H1 (cell line): ENCODE measurements around the gene TRMT6. TPM values are rescaled to one million over a fixed set of nuclear protein-coding genes. Genes with fewer than 3 reads are reported as not detected.

Source experiments
- CTCF ChIA-PET: fragments of 300-600 bp; sonication (Branson Sonifier 250); formaldehyde crosslinking; loops from one replicate; lab custom pipeline; 2021; ENCODE audit not compliant: partially characterized antibody; lab: Charles Lee
- POLR2A ChIA-PET: fragments of 300-600 bp; sonication (Branson Sonifier 250); formaldehyde crosslinking; loops from one replicate; lab custom pipeline; 2021; ENCODE audit warnings: inconsistent platforms; ENCODE audit not compliant: partially characterized antibody; lab: Charles Lee
- DNase-seq, 2 experiments: peaks; one replicate each; pipeline versions ENCODE4 v3.0.0 to v3.0.0-alpha.2; 2010 to 2022; ENCODE audit warnings: low spot score in 2 of 2, low read depth in 1 of 2, mixed read lengths in 1 of 2
- FAIRE-seq: peaks from 2 replicates; lab custom pipeline; 2011; peaks lifted over from hg19 to GRCh38; lab: Jason Lieb, UNC
- H2AFZ ChIP-seq: 2 replicates; pipeline ENCODE4 v1.8.1; 2012; ENCODE audit warnings: low read length, inconsistent platforms
- H2AK5ac ChIP-seq: 2 replicates; pipeline ENCODE4 v1.6.1; 2013; ENCODE audit warnings: low read depth, low read length
- H2BK120ac ChIP-seq: replicated peaks from 2 replicates; pipeline ENCODE3; 2013; ENCODE audit warnings: low read depth, low read length, inconsistent platforms
- H2BK12ac ChIP-seq: 2 replicates; pipeline ENCODE4 v1.6.1; 2013; ENCODE audit warnings: low read depth, low read length
- H2BK15ac ChIP-seq: 2 replicates; pipeline ENCODE4 v1.6.1; 2013; ENCODE audit warnings: low read length
- H2BK20ac ChIP-seq: 2 replicates; pipeline ENCODE4 v1.6.1; 2013; ENCODE audit warnings: low read length
- H2BK5ac ChIP-seq: 2 replicates; pipeline ENCODE4 v1.6.1; 2013; ENCODE audit warnings: low read depth, low read length
- H3K14ac ChIP-seq: 2 replicates; pipeline ENCODE4 v1.6.1; 2013; ENCODE audit warnings: inconsistent platforms; ENCODE audit not compliant: insufficient read length
- H3K18ac ChIP-seq: 2 replicates; pipeline ENCODE4 v1.6.1; 2013; ENCODE audit warnings: low read length; ENCODE audit errors: extremely low read depth
- H3K23ac ChIP-seq: 2 replicates; pipeline ENCODE4 v1.6.1; 2013; ENCODE audit warnings: inconsistent platforms; ENCODE audit not compliant: insufficient read length
- H3K23me2 ChIP-seq: 2 replicates; pipeline ENCODE4 v1.6.1; 2013; ENCODE audit warnings: low read depth, low read length
- H3K27ac ChIP-seq: 2 replicates; pipeline ENCODE4 v1.6.1; 2011; ENCODE audit warnings: low read depth, low read length, inconsistent platforms
- H3K27me3 ChIP-seq, 4 experiments: replicated peaks in 1 of 4; 1 replicate in 1 of 4; 2 replicates in 3 of 4; pipeline versions ENCODE4 v1.6.1 to v1.8.1; 2011 to 2013; ENCODE audit warnings: low read length in 3 of 4, mild to moderate bottlenecking in 3 of 4, inconsistent platforms in 2 of 4, mixed read lengths in 2 of 4, moderate library complexity in 1 of 4; ENCODE audit not compliant: control insufficient read depth in 3 of 4, insufficient read depth in 3 of 4; ENCODE audit errors: extremely low read depth in 1 of 4
- H3K36me3 ChIP-seq, 4 experiments: 2 replicates each; pipeline versions ENCODE4 v1.6.1 to v1.8.1; 2011 to 2013; ENCODE audit warnings: mild to moderate bottlenecking in 4 of 4, low read length in 3 of 4, moderate library complexity in 2 of 4, control low read depth in 1 of 4, inconsistent platforms in 1 of 4; ENCODE audit not compliant: insufficient read depth in 4 of 4, control insufficient read depth in 2 of 4
- H3K4ac ChIP-seq: replicated peaks from 2 replicates; pipeline ENCODE3; 2013; ENCODE audit warnings: low read length, low read depth, mixed read lengths, inconsistent platforms; ENCODE audit not compliant: insufficient read length
- H3K4me1 ChIP-seq, 4 experiments: replicated peaks in 1 of 4; 1 replicate in 1 of 4; 2 replicates in 3 of 4; pipeline versions ENCODE4 v1.6.1 to v1.8.1; 2011 to 2013; ENCODE audit warnings: low read length in 3 of 4, inconsistent platforms in 2 of 4, mixed read lengths in 1 of 4; ENCODE audit not compliant: insufficient read depth in 4 of 4, control insufficient read depth in 3 of 4
- H3K4me2 ChIP-seq, 2 experiments: 2 replicates each; pipeline versions ENCODE4 v1.6.1 to v1.8.1; 2011 to 2013; ENCODE audit warnings: low read depth in 2 of 2, low read length in 2 of 2, control low read depth in 1 of 2, inconsistent platforms in 1 of 2, mild to moderate bottlenecking in 1 of 2; ENCODE audit not compliant: insufficient read depth in 1 of 2
- H3K4me3 ChIP-seq, 4 experiments: fragments of 200-600, 300-600 bp in 1 of 4; sonication (generic), shearing (Covaris generic), sonication (Bioruptor Twin) in 1 of 4; 2 replicates each; pipeline versions ENCODE4 v1.5.1 to v1.8.1; 2011 to 2016; ENCODE audit warnings: low read length in 4 of 4, low read depth in 3 of 4, control low read depth in 2 of 4, inconsistent platforms in 2 of 4, mild to moderate bottlenecking in 2 of 4, mixed read lengths in 1 of 4, moderate library complexity in 1 of 4; ENCODE audit not compliant: insufficient read depth in 2 of 4; ENCODE audit errors: extremely low read depth in 1 of 4
- H3K56ac ChIP-seq: replicated peaks from 2 replicates; pipeline ENCODE3; 2013; ENCODE audit warnings: low read depth, mild to moderate bottlenecking, mixed read lengths, low read length, inconsistent platforms; ENCODE audit not compliant: insufficient read length
- H3K79me1 ChIP-seq: 2 replicates; pipeline ENCODE4 v1.6.1; 2013; ENCODE audit warnings: low read depth, low read length, control low read depth
- H3K79me2 ChIP-seq, 2 experiments: 2 replicates each; pipeline versions ENCODE4 v1.6.1 to v1.8.1; 2012 to 2013; ENCODE audit warnings: low read length in 2 of 2, mild to moderate bottlenecking in 2 of 2, inconsistent platforms in 1 of 2; ENCODE audit not compliant: insufficient read depth in 2 of 2, control insufficient read depth in 1 of 2
- H3K9ac ChIP-seq, 4 experiments: replicated peaks in 1 of 4; 1 replicate in 1 of 4; 2 replicates in 3 of 4; pipeline versions ENCODE4 v1.6.1 to v1.8.1; 2011 to 2013; ENCODE audit warnings: low read depth in 3 of 4, low read length in 3 of 4, control low read depth in 2 of 4, mild to moderate bottlenecking in 2 of 4, moderate library complexity in 2 of 4, inconsistent platforms in 1 of 4; ENCODE audit errors: extremely low read depth in 1 of 4
- H3K9me3 ChIP-seq, 2 experiments: 2 replicates each; pipeline versions ENCODE4 v1.6.1 to v1.8.1; 2012 to 2013; ENCODE audit warnings: mild to moderate bottlenecking in 2 of 2, moderate library complexity in 2 of 2, control low read depth in 1 of 2, inconsistent platforms in 1 of 2, low read depth in 1 of 2, low read length in 1 of 2, mixed read lengths in 1 of 2; ENCODE audit not compliant: insufficient read depth in 2 of 2
- H4K20me1 ChIP-seq, 2 experiments: replicated peaks in 1 of 2; 2 replicates each; pipeline versions ENCODE3 to v1.8.1; 2011 to 2013; ENCODE audit warnings: inconsistent platforms in 2 of 2, low read length in 2 of 2, mild to moderate bottlenecking in 1 of 2; ENCODE audit not compliant: insufficient read depth in 2 of 2, control insufficient read depth in 1 of 2
- H4K5ac ChIP-seq: 2 replicates; pipeline ENCODE4 v1.6.1; 2013; ENCODE audit warnings: low read length, low read depth, mixed read lengths, inconsistent platforms; ENCODE audit not compliant: insufficient read length
- H4K8ac ChIP-seq: 2 replicates; pipeline ENCODE4 v1.8.0; 2013; ENCODE audit warnings: mild to moderate bottlenecking, moderate library complexity, low read length, inconsistent platforms; ENCODE audit not compliant: insufficient read depth; ENCODE audit errors: extremely low read depth
- H4K91ac ChIP-seq: replicated peaks from 2 replicates; pipeline ENCODE3; 2013; ENCODE audit warnings: low read length, mixed read lengths, inconsistent platforms; ENCODE audit not compliant: insufficient read length
- BRCA1 ChIP-seq: IDR thresholded peaks from 2 replicates; pipeline ENCODE4 v1.6.1; 2012; ENCODE audit warnings: low read depth, low read length, improper control_type of control experiment
- CBX5 ChIP-seq: fragments of 300-800, 300-1000 bp; sonication (generic); IDR thresholded peaks from 2 replicates; pipeline ENCODE4 v1.7.1; 2016; ENCODE audit warnings: antibody characterized with exemption, low read length, low read depth
- CHD1 ChIP-seq: IDR thresholded peaks from 2 replicates; pipeline ENCODE4 v1.6.1; 2012; ENCODE audit warnings: low read depth, low read length, improper control_type of control experiment
- CREB1 ChIP-seq: IDR thresholded peaks from 2 replicates; pipeline ENCODE4 v1.6.1; 2012; ENCODE audit warnings: inconsistent platforms
- EP300 ChIP-seq, 2 experiments: IDR thresholded peaks; 1 replicate in 1 of 2; 2 replicates in 1 of 2; pipeline ENCODE4 v1.6.1; 2011 to 2012; ENCODE audit warnings: low read depth in 2 of 2, low read length in 2 of 2, mild to moderate bottlenecking in 2 of 2, borderline replicate concordance in 1 of 2, inconsistent platforms in 1 of 2, moderate library complexity in 1 of 2
- GABPA ChIP-seq: IDR thresholded peaks from 2 replicates; pipeline ENCODE4 v1.6.1; 2011; ENCODE audit warnings: mild to moderate bottlenecking, low read length, moderate library complexity, borderline replicate concordance; ENCODE audit not compliant: insufficient read depth
- GTF2F1 ChIP-seq: IDR thresholded peaks from 2 replicates; pipeline ENCODE4 v1.6.1; 2012; ENCODE audit warnings: low read depth, low read length, improper control_type of control experiment, borderline replicate concordance
- RFX5 ChIP-seq: IDR thresholded peaks from 2 replicates; pipeline ENCODE4 v1.6.1; 2011; ENCODE audit warnings: low read depth, low read length, improper control_type of control experiment, borderline replicate concordance
- SAP30 ChIP-seq: fragments of 300-600 bp; sonication (generic); IDR thresholded peaks from 2 replicates; pipeline ENCODE4 v1.7.1; 2012; ENCODE audit warnings: low read length, moderate library complexity, mild to moderate bottlenecking, inconsistent platforms; ENCODE audit not compliant: insufficient read depth, insufficient replicate concordance
- SIRT6 ChIP-seq: IDR thresholded peaks from one replicate; pipeline ENCODE4 v1.7.1; 2012; ENCODE audit warnings: low read length, inconsistent platforms
- TAF7 ChIP-seq: optimal IDR thresholded peaks from 2 replicates; pipeline ENCODE3; 2011; ENCODE audit warnings: low read depth, mild to moderate bottlenecking, inconsistent platforms, low read length, moderate library complexity, borderline replicate concordance
- TEAD4 ChIP-seq: IDR thresholded peaks from 2 replicates; pipeline ENCODE4 v1.6.1; 2012; ENCODE audit warnings: low read depth, low read length, inconsistent platforms, mixed read lengths
- WGBS, 2 experiments: shearing (Covaris generic) in 1 of 2; methylation state at CpG; one replicate each; pipeline versions ENCODE4 v1.1.6 to v1.1.7; 2013 to 2015; ENCODE audit warnings: low lambda C conversion rate in 2 of 2, mixed read lengths in 2 of 2, inconsistent platforms in 1 of 2, low coverage in 1 of 2, missing lambda C conversion rate in 1 of 2; ENCODE audit not compliant: insufficient replicate concordance in 2 of 2, insufficient coverage in 1 of 2, insufficient read length in 1 of 2; ENCODE audit errors: extremely low coverage in 1 of 2, missing lambda C conversion rate in 1 of 2; 5-methylcytosine and 5-hydroxymethylcytosine counted together
- polyA plus RNA-seq, 7 experiments: library from polyadenylated mRNA; depleted of rRNA in 3 of 7; stranded (reverse) in 5 of 7; unstranded in 2 of 7; fragments of >200 nt in 5 of 7; fragments of 200-250 nt in 2 of 7; gene quantifications; 1 replicate in 5 of 7; 2 replicates in 1 of 7; 4 replicates in 1 of 7; pipeline versions ENCODE4 v1.2.1 to v1.2.3, GENCODE V29; 2011 to 2013; ENCODE audit warnings: missing spikeins in 2 of 7, mixed read lengths in 2 of 7
- total RNA-seq: library from RNA; stranded (reverse); fragmentation: NEBNext Ultra II Directional; extraction: Animal tissue kit (Norgen Biotek cat#: 25700); gene quantifications from 2 replicates; pipeline ENCODE4 v1.2.1, GENCODE V29; 2021
- TF ChIP-seq, protein P1 (sequence below): IDR thresholded peaks from 2 replicates; pipeline ENCODE4 v1.6.1; 2012; ENCODE audit warnings: low read length, inconsistent platforms

Gene TRMT6
- total and polyA plus RNA-seq, 2 of the 8 experiments (the other 6 are each of a cell fraction or from before 2014, with no cell fraction given): 6.9 to 23.3 TPM

DNA sequence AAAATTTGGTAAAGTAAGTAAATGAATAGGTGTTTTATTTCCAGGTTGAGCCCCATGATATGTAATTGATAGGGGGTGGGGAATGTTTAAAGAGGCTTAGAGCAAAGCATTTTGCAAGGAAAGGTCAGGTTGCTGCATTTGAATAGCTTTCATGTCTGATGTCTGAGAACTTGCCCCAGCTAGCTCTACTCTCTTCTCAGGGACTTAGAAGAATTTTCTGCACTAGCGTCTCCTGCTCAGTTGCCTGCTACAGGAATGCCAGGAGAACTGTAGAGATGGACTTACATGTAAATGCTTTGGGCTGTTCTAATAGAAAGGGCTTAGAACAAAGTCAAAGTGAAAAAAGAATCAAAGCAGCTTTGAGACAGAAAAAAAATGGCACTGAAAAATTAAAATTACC lies 35.5 kb downstream of the TRMT6 start:
- no peak overlapping the region for H3K27ac ChIP-seq
- no peaks in the 10 kb centered on the region for H4K20me1 ChIP-seq
- H3K4ac ChIP-seq: no peak overlapping the region
- no peak overlapping the region for H3K9ac ChIP-seq
- H3K18ac ChIP-seq: no peak overlapping the region
- peaks cover 5% of the 10 kb centered on the region; the same call in 1 of the 2 replicates for H3K23me2 ChIP-seq
- H3K4me2 ChIP-seq: no peak overlapping the region
- no peaks in the 10 kb centered on the region for H3K79me2 ChIP-seq
- no peak overlapping the region for H2BK15ac ChIP-seq
- no peak overlapping the region for H2AFZ ChIP-seq
- no peaks in the 10 kb centered on the region for H3K9me3 ChIP-seq
- ChIA-PET POLR2A (interaction anchor here (0.6 kb wide), 2 partner anchors 72 to 222 kb away, joined by 3 to 4 read pairs; no protein-coding TSS in a partner anchor), CTCF (interaction anchor here (0.6 to 1.2 kb wide), 2 partner anchors 27 to 126 kb away, joined by 3 read pairs; no protein-coding TSS in a partner anchor)
- DNase-seq: no peak
- no peak overlapping the region for H3K23ac ChIP-seq
- H3K79me1 ChIP-seq: no peaks in the 10 kb centered on the region
- H2BK12ac ChIP-seq: no peak overlapping the region
- H2BK20ac ChIP-seq: no peak overlapping the region
- no peak overlapping the region for H3K14ac ChIP-seq
- H3K4me1 ChIP-seq: peaks cover 0 to 9% (median 0%) of the 10 kb centered on the region in 4 experiments; a peak in 1 of 7 replicates
- H4K91ac ChIP-seq: no peak overlapping the region
- no peaks in the 10 kb centered on the region for H3K27me3 ChIP-seq
- H3K36me3 ChIP-seq: no peaks in the 10 kb centered on the region
- H2AK5ac ChIP-seq: no peak overlapping the region
- FAIRE-seq: no peak
- H2BK5ac ChIP-seq: no peak overlapping the region
- H3K56ac ChIP-seq: no peak overlapping the region
- no peak overlapping the region for H2BK120ac ChIP-seq
- H4K8ac ChIP-seq: no peak overlapping the region
- WGBS, 2 experiments: 69% methylated on average over 1 of the region's 1 CpG; no CpG with 5 or more reads in 1 of the 2 experiments
- no peak overlapping the region for H4K5ac ChIP-seq
- H3K4me3 ChIP-seq: no peak overlapping the region
- TF ChIP-seq TAF7 (no peak), SIRT6 (no peak), TEAD4 (no peak), CHD1 (no peak), RFX5 (no peak), BRCA1 (no peak), EP300 (IDR thresholded peaks at IDR 0.05; ENCODE audit: borderline replicate concordance in 1 of 2, low read depth in 2 of 2, low read length in 2 of 2) (no peak), GTF2F1 (no peak), CBX5 (no peak), GABPA (no peak), SAP30 (no peak), CREB1 (no peak)
- TF ChIP-seq, protein P1, sequence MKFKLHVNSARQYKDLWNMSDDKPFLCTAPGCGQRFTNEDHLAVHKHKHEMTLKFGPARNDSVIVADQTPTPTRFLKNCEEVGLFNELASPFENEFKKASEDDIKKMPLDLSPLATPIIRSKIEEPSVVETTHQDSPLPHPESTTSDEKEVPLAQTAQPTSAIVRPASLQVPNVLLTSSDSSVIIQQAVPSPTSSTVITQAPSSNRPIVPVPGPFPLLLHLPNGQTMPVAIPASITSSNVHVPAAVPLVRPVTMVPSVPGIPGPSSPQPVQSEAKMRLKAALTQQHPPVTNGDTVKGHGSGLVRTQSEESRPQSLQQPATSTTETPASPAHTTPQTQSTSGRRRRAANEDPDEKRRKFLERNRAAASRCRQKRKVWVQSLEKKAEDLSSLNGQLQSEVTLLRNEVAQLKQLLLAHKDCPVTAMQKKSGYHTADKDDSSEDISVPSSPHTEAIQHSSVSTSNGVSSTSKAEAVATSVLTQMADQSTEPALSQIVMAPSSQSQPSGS: no peak
